Measurements from ENCODE around the gene ITGA6. TPM values are rescaled to one million over a fixed set of nuclear protein-coding genes. Genes with fewer than 3 reads are reported as not detected.

ITGA6 gene
- total and polyA plus RNA-seq, 2 experiments from 2014 or later: 16.7 to 64.8 TPM

GRCh38 chr2:172554352-172555271 lies 127.2 kb downstream of the ITGA6 start:
- Histone ChIP-seq H3K27me3 (no peaks in the 10 kb centered on the region), H3K9me2 (replicated peaks; ENCODE audit: insufficient read depth) (no peaks in the 10 kb centered on the region), H3K4me3 (peak overlapping the region; percentile 79), H3K9me3 (ENCODE audit: low read depth) (no peaks in the 10 kb centered on the region), H3K27ac (peak overlapping the region; percentile 89), H4K20me1 (ENCODE audit: insufficient read depth, poor library complexity, severe bottlenecking) (no peaks in the 10 kb centered on the region), H3K4me2 (peak overlapping the region; percentile 90), H3K4me1 (ENCODE audit: insufficient read depth) (peaks cover 36% of the 10 kb centered on the region), H2AFZ (peak overlapping the region; percentile 76), H3K79me2 (peaks cover 15% of the 10 kb centered on the region), H3K36me3 (replicated peaks; ENCODE audit: insufficient read depth, low read depth) (no peaks in the 10 kb centered on the region)
- no peak for TF ChIP-seq CTCF (IDR thresholded peaks at IDR 0.05; ENCODE audit: poor library complexity)
- no peak for TF ChIP-seq EZH2 (IDR thresholded peaks at IDR 0.05; ENCODE audit: borderline replicate concordance)
- no peak for TF ChIP-seq EZH2phosphoT487 (IDR thresholded peaks at IDR 0.05; ENCODE audit: low read depth, severe bottlenecking, unreplicated experiment)
- 53% methylated on average over 18 of the region's 18 CpGs for WGBS (ENCODE audit: low lambda C conversion rate, missing lambda C conversion rate)
- no peak for DNase-seq (ENCODE audit: low spot score)

DNA sequence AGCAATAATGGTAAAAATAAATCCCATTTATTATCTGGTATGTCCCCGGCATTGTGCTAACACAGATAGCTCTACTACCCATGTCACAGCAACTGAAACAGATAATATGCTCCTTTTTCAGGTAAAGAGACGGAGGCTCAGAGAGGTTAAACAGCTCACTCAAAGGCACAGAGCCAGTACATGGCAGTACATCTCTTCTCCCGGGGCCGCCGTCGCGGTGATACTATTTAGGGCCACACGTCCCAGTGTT lies 127.8 kb downstream of the ITGA6 start:
- no peak for DNase-seq (ENCODE audit: low spot score)
- Histone ChIP-seq H3K9me3 (ENCODE audit: low read depth) (no peaks in the 10 kb centered on the region), H3K4me2 (peak overlapping the region; percentile 90), H2AFZ (peak overlapping the region; percentile 76), H3K36me3 (replicated peaks; ENCODE audit: insufficient read depth, low read depth) (no peaks in the 10 kb centered on the region), H3K4me3 (peak overlapping the region; percentile 79), H3K27ac (peak overlapping the region; percentile 89), H4K20me1 (ENCODE audit: insufficient read depth, poor library complexity, severe bottlenecking) (no peaks in the 10 kb centered on the region), H3K79me2 (peaks cover 18% of the 10 kb centered on the region), H3K9me2 (replicated peaks; ENCODE audit: insufficient read depth) (no peaks in the 10 kb centered on the region), H3K27me3 (no peaks in the 10 kb centered on the region), H3K4me1 (ENCODE audit: insufficient read depth) (peaks cover 36% of the 10 kb centered on the region)
- no peak for TF ChIP-seq EZH2phosphoT487 (IDR thresholded peaks at IDR 0.05; ENCODE audit: low read depth, severe bottlenecking, unreplicated experiment)
- TF ChIP-seq EZH2 (IDR thresholded peaks at IDR 0.05; ENCODE audit: borderline replicate concordance): no peak
- no peak for TF ChIP-seq CTCF (IDR thresholded peaks at IDR 0.05; ENCODE audit: poor library complexity)
- 15% methylated on average over 8 of the region's 8 CpGs for WGBS (ENCODE audit: low lambda C conversion rate, missing lambda C conversion rate)

Other genes starting within 250 kb of the ITGA6 start
- gene PDK1, start 128.5 kb downstream of the ITGA6 start, total RNA-seq: 10.2 and 13.1 TPM in 2 replicates
- gene PDK1, start 128.5 kb downstream of the ITGA6 start, polyA plus RNA-seq: 8.0 and 15.8 TPM in 2 replicates